Measurements from ENCODE around the gene TMEM30B.
"Not testable (repeated sequence)": the region's sequence is repeated elsewhere in the genome, so short reads cannot be mapped to it uniquely, and the experiment has no call there.

TMEM30B gene

GRCh38 chr14:61281186-61281947 is at the start of gene TMEM30B:
TSS of gene TMEM30B (minus strand) at chr14:61281338. CDS start at chr14:61281147, 191 bp downstream.
- no peak for DNase-seq (ENCODE audit: low read depth)

- no peak for DNase-seq (ENCODE audit: low read depth)
Observed at GRCh38 chr14:61330511-61330910, 49.4 kb upstream of the TMEM30B start.

- DNase-seq (ENCODE audit: low read depth): no peak
Observed at GRCh38 chr14:61329478-61330051, 48.4 kb upstream of the TMEM30B start.

- DNase-seq (ENCODE audit: low read depth): no peak
Observed at GRCh38 chr14:61328626-61329262, 47.6 kb upstream of the TMEM30B start.

GRCh38 chr14:61326847-61327246 is 45.7 kb upstream of the TMEM30B start:
- no peak for DNase-seq (ENCODE audit: low read depth)

GRCh38 chr14:61326146-61326545 is 45.0 kb upstream of the TMEM30B start:
- DNase-seq (ENCODE audit: low read depth): no peak

- DNase-seq (ENCODE audit: low read depth): no peak
Observed at GRCh38 chr14:61325166-61325565, 44.0 kb upstream of the TMEM30B start.

GRCh38 chr14:61323970-61324369 is 42.8 kb upstream of the TMEM30B start:
- DNase-seq (ENCODE audit: low read depth): no peak

- no peak for DNase-seq (ENCODE audit: low read depth)
Observed at GRCh38 chr14:61322799-61323290, 41.7 kb upstream of the TMEM30B start.

GRCh38 chr14:61322011-61322798 is 41.1 kb upstream of the TMEM30B start:
- DNase-seq (ENCODE audit: low read depth): no peak

- DNase-seq (ENCODE audit: low read depth): peak; percentile 71
Observed at GRCh38 chr14:61321385-61322010, 40.4 kb upstream of the TMEM30B start, which contains the start of gene PRKCH. TSS of gene PRKCH (plus strand) at chr14:61321579. CDS start at chr14:61322102, 523 bp downstream.

GRCh38 chr14:61320806-61321384 is 39.8 kb upstream of the TMEM30B start:
- DNase-seq (ENCODE audit: low read depth): no peak

- not testable (repeated sequence) for DNase-seq (ENCODE audit: low read depth)
Observed at GRCh38 chr14:61320170-61320569, 39.0 kb upstream of the TMEM30B start.

- DNase-seq (ENCODE audit: low read depth): no peak
Observed at GRCh38 chr14:61319706-61320105, 38.6 kb upstream of the TMEM30B start.

GRCh38 chr14:61319086-61319485 is 37.9 kb upstream of the TMEM30B start:
- DNase-seq (ENCODE audit: low read depth): no peak

- no peak for DNase-seq (ENCODE audit: low read depth)
Observed at GRCh38 chr14:61315313-61315712, 34.2 kb upstream of the TMEM30B start.

- not testable (repeated sequence) for DNase-seq (ENCODE audit: low read depth)
Observed at GRCh38 chr14:61308701-61309100, 27.6 kb upstream of the TMEM30B start.

- DNase-seq (ENCODE audit: low read depth): no peak
Observed at GRCh38 chr14:61308198-61308597, 27.1 kb upstream of the TMEM30B start.

- DNase-seq (ENCODE audit: low read depth): no peak
Observed at GRCh38 chr14:61304688-61305087, 23.6 kb upstream of the TMEM30B start.

GRCh38 chr14:61300754-61301153 is 19.6 kb upstream of the TMEM30B start:
- DNase-seq (ENCODE audit: low read depth): no peak

GRCh38 chr14:61300209-61300608 is 19.1 kb upstream of the TMEM30B start:
- DNase-seq (ENCODE audit: low read depth): no peak

Data from activated T-cell treated with anti-CD3 and anti-CD28 coated beads for 48 hours (primary cell).